ENCODE results near the gene DAND5.

DNA sequence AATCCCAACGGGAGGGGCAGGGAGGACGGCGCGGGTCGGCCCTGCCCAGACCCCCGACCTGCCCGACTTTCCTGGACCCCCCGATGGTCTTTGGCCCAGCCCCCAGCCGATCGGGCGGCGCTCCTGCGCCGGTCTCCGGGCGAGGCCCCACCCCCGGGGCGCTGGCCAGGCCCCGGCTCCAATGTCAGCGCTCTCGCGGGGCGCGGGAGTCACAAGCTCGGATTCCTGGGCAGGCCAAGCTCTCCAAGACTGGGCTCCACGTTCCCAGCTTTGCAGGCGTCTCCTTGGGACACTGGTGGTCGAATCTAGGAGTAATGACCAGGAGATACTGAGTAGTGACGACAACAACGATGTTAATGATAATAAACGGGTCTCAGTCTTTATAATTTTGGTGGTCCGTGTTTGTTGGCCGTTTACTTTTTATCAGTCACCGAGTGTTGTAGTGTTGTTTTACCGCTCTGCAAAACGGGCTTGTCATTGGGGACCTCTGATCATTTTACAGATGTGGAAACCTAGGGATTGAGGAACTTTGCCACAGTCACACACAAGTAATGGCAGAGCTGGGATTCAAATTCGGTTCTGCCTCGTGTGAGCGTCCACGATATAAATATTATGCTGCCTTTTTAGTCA, 23.2 kb upstream of the DAND5 start:
- TF ChIP-seq EZH2 (IDR thresholded peaks at IDR 0.05; ENCODE audit: borderline replicate concordance, low read depth, low read length, severe bottlenecking) (no peak), CTCF (IDR thresholded peaks at IDR 0.05; ENCODE audit: borderline replicate concordance, extremely low read depth, low read length, poor library complexity, severe bottlenecking) (no peak)

Measured in DND-41 (cell line).